ENCODE data around the gene AMPD2. TPM values are rescaled to one million over a fixed set of nuclear protein-coding genes. Genes with fewer than 3 reads are reported as not detected.

Gene AMPD2
- total and polyA plus RNA-seq, 2 of the 8 experiments (the other 6 are each of a cell fraction or from before 2014, with no cell fraction given) = 37.2 to 67.7 TPM

DNA sequence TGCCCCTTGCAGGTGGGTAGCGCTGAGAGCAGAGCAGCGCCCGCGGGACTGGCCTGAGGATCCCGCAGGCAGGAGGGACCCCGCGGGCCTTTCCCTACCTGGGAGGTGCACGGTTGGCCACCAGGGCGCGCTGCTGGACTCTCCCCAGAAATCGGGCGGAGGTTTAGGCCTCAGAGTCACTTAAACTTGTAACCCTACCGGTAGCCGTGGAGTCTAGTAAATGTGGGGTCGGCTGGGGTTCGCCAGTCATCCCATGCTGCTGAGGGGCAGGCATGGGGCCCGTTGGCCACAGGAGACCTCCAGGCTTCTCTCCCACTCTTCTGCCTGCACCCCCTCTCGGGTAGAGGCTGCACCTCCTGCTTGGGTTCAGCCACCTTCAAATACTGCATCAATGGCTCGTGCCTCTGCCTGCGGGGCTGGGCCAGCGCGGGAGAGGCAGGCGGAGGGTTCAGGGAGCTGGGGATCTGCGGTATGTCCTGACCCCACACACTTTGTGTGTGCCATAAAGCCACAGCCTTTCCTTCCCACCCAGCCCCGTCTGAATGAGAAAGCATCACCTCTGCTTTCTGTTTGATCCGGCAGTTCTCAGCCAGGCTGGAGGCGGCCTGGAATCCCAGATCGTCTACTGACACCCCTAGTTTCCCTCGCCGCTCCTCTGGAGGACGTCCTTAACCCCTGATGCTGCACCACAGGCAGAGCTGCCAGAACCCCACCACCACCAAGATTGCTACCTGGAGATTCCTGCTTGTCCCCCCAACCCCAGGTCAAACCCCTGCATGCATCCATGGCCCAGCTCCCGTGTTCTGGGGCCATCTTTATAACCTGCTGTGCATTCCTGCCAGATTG is 24.0 kb downstream of the AMPD2 start (continued):
- TF ChIP-seq EGR1 (IDR thresholded peaks at IDR 0.05; ENCODE audit: borderline replicate concordance, low read depth, low read length) (no peak), E2F6 (IDR thresholded peaks at IDR 0.05) (0 out of 2 replicates have a peak, but pooled peaks have one; percentile 13), GABPA (IDR thresholded peaks at IDR 0.05; ENCODE audit: borderline replicate concordance, insufficient read depth, low read length) (peak; percentile 65; the same call in 1 of the 2 replicates), TBP (IDR thresholded peaks at IDR 0.05; ENCODE audit: low read depth, low read length) (peak; percentile 40; the same call in 1 of the 2 replicates), ZNF274 (IDR thresholded peaks at IDR 0.05; ENCODE audit: borderline replicate concordance, extremely low read depth, low read length) (no peak), JUND (IDR thresholded peaks at IDR 0.05; ENCODE audit: low read length) (0 out of 2 replicates have a peak, but pooled peaks have one; percentile 18), RXRA (IDR thresholded peaks at IDR 0.05; ENCODE audit: insufficient read depth, low read depth, low read length) (peak; percentile 86; the same call in 1 of the 2 replicates)
- TF ChIP-seq, protein P1, sequence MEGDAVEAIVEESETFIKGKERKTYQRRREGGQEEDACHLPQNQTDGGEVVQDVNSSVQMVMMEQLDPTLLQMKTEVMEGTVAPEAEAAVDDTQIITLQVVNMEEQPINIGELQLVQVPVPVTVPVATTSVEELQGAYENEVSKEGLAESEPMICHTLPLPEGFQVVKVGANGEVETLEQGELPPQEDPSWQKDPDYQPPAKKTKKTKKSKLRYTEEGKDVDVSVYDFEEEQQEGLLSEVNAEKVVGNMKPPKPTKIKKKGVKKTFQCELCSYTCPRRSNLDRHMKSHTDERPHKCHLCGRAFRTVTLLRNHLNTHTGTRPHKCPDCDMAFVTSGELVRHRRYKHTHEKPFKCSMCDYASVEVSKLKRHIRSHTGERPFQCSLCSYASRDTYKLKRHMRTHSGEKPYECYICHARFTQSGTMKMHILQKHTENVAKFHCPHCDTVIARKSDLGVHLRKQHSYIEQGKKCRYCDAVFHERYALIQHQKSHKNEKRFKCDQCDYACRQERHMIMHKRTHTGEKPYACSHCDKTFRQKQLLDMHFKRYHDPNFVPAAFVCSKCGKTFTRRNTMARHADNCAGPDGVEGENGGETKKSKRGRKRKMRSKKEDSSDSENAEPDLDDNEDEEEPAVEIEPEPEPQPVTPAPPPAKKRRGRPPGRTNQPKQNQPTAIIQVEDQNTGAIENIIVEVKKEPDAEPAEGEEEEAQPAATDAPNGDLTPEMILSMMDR (IDR thresholded peaks at IDR 0.05; ENCODE audit: control extremely low read depth in 1 of 3, insufficient read depth in 1 of 3, low read depth in 1 of 3, low read length in 3 of 3) = peak; percentile 83 to 98 (median 92)

All from H1 (cell line).